ENCODE measurements around the gene SIN3A.
"Not testable (repeated sequence)": the region's sequence is repeated elsewhere in the genome, so short reads cannot be mapped to it uniquely, and the experiment has no call there.

Gene SIN3A

DNA sequence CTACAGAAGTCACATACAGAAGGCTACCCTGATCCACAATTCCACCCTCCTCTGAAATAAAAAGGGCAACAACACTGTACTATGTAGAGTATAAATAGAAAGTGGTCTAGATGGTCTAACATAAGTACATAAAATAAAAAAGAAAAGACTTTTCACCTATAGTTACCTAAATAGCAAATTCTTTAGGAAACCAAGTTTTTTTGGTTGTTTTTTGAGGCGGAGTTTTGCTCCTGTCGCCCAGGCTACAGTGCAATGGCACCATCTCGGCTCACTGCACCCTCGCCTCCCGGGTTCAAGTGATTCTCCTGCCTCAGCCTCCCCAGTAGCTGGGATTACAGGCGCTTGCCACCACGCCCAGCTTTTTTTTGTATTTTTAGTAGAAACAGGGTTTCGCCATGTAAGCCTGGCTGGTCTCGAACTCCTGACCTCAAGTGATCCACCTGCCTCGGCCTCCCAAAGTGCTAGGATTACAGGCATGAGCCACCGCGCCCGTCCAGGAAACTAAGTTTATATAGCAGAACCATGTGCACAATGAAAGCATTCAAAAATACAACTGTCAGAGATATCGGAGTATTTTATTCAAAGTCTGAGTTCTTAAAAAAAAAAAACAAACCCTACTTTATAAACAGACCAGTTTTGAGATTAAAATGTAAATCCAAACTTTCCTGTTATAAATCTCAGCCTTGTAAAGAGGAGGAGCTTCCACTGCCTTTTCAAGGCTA is 1.7 kb downstream of the SIN3A start:
- no peak for DNase-seq

DNA sequence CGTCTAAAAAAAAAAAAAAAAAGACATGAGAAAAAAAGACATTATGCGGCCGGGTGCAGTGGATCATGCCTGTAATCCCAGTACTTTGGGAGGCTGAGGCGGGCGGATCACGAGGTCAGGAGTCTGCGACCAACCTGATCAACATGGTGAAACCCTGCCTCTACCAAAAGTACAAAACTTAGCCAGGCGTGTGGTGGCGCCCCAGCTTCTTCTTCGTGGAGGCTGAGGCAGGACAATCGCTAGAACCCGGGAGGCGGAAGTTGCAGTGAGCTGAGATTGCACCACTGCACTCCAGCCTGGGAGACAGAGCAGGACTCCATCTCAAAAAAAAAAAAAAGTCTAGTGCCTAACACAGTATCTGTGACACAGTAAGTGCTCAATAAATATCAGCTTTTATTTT is 3.3 kb downstream of the SIN3A start:
- not testable (repeated sequence) for DNase-seq

DNA sequence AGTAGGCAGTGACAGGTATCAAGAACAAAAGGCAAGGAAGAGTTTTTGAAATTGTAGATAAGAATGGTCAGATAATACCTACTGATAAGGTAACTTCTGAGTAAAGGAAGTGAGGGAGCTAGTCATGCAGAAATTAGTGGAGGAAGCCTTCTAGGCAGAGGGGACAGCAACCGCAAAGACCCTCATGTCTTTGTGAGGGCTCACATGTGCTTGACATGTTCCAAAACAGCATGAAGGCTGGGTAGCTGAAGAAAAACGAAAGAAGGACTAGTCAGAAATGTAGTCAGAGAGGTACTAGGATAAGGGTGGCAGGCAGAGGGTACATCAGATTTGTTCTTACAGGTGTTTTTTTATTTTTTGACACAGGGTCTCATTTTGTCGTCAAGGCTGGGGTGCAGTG is 5.3 kb downstream of the SIN3A start:
- no peak for DNase-seq

DNA sequence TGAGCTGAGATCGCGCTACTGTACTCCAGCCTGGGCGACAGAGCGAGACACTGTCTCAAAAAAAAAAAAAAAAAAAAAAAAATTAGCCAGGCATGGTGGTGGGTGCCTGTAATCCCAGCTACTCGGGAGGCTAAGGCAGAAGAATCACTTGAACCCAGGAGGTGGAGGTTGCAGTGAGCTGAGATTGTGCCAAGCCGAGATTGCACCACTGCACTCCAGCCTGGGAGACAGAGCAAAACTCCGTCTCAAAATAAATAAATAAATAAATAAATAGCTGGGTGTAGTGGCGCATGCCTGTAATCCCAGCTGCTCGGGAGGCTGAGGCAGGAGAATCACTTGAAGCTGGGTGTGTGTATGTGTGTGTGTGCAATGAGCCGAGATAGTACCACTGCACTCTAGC is 6.2 kb downstream of the SIN3A start:
- DNase-seq, result not testable (repeated sequence)

DNA sequence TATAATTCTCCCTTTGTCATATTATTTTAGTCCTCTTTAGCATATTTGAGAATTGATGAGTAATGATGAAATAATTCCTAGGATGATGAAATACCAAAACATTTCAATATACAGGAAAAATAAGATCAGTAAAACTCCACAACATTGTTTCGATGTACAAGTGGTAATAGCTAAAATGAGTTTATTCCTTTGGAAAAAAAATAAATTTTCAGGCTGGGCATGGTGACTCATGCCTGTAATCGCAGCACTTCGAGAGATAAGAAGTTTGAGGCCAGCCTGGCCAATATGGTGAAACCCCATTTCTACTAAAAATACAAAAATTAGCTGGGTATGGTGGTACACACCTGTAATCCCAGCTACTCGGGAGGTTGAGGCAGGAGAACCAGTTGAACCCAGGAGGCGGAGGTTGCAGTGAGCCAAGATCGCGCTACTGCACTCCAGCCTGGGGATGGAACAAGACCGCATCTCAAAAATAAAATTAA is 7.5 kb downstream of the SIN3A start:
- not testable (repeated sequence) for DNase-seq

DNA sequence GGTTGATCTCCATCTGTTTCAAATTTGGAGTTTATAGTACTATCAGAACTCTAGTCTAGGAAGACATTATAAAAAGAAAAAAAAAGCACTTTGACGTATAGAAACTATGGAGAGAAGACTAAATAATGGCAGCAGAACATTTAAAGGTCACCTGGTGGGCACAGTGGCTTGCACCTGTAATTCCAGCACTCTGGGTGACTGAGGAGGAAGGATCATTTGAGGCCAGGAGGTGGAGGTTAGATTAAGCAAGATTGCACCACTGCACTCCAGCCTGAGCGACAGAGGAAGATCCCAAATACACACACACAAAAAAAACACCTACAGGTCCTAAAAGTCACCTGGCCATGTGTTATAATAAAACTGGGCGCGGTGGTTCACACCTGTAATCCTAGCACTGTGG is 13.8 kb downstream of the SIN3A start:
- no peak for DNase-seq

DNA sequence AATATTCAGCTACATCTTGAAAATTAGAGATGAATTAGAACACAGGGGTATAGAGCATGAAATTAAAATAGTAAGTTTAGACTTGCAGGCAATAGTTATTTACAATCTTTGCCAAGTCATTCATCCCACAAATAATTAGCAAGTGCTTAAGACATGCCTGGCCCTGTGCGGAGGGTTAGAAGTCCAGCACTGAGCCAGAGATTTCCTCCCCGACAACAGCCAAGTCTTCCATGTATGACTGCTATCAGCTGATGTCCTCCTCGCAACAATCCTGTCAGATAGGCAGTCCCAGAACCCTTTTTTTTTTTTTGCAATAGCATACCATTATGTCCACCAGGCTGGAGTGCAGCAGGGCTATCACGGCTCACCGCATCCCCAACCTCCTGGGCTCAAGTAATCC is 14.6 kb downstream of the SIN3A start:
- no peak for DNase-seq

DNA sequence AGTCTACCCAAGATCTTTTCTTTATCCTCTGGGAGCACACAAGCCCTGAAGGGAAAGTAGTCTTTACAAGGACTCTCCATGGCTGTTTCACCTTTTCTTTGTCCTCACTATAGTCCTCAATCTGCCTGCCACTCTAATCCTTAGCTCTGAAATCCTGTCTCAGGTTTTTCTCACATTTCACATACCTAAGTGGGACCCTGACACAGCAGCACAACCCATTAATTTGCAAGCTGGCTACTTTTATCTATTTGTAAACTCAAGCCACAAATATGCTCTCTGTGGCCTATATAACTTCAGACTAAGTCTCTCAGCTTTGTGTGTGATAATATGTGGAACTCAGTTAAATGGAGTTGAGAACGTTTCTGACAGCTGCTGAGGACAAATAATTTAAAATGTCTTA is 19.8 kb downstream of the SIN3A start:
- DNase-seq, result no peak

DNA sequence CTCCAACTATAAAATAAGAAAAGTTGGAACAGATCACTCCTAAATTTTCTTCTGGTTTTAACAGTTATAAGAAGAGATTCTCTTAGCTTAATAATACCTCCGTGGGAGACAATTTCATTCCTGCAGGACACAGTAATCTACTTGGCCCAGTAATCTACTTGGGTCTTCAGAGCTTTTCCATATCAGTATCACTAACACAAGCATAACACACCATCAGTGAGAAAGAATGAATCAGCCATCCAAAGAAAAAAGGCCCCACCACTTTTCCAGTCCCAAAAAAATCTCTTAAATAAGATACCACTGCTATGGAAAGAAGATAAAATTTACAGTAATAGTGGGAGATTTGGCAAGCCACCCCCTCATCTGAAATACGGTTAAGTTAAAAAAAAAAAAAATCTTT is 20.2 kb downstream of the SIN3A start:
- DNase-seq, result no peak

DNA sequence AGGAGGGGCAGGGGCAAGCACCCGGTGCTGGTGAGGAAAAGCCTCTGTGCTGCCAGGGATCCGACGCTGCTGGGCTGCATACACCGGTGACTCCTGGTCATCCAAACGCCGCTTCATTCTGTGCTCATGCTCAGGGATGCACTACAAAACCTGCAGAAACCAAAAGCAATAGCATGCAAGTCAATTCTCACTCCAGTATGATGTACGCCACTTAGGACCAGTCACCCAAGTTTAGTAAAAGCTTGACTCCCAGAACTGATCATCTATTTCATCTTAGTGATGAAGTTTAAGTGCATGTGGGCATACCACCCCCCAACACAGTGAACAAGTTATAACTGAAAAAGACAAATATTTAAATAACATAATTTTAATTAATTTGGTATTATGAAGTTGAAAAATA is 21.2 kb downstream of the SIN3A start:
- DNase-seq, result no peak

DNA sequence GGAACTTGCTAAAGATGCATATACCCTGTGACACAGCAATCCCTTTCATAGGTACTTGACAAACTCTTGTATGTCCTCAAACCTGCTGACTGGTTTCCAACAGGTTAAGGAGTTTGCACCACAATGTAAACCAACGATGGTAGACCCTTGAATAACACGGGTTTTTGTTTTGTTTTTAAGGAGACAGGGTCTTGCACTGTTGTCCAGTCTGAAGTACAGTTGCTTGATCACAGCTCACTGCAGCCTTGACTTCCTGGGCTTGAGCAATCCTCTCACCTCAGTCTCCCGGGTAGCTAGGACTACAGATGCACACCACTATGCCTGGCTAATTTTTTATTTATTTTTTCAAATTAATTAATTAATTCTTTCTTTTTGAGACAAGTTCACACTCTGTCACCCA is 23.3 kb downstream of the SIN3A start:
- no peak for DNase-seq

DNA sequence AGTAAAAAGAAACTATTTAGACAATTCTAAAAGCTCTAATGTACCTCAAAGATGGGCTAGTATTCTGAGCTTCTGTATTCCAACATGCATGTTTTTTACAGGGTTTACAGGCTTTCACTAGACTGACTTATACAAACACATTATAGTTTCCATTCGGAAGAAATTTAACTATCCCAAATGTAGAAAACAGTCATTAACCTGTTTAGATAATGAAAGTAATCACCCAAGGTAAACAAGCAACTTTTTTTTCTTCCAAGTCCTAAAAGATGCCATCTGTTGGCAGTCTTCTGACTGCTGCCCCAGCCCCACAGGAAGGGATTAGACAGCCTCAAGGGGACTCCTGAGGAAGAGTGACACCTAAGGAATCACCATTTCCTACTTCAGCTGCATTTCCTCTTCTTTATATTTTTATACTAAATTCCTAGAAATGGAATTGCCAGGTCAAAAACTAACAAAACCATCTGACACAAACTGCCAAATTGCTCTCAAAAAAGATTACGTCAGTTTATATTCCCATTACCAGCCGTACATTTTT is 25.5 kb downstream of the SIN3A start:
- no peak for DNase-seq

DNA sequence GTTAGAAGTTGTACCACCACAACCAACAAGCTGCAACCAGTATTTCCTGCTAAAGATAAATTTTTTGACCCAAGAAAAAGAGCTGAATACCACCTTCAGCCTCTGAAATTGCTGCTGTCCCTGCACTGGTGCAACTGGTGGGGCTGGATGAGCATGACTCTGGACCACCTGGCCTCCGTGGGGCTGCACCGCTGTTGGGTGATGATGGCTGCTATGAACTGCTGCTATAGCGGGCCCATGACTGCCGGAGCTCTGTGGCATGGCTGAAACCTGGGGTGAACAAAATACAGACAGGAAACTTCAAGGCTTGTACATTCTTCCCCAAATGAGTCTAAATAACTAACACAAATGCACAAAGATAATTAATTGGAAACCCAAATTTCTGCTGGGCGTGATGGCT is 28.9 kb downstream of the SIN3A start:
- no peak for DNase-seq

DNA sequence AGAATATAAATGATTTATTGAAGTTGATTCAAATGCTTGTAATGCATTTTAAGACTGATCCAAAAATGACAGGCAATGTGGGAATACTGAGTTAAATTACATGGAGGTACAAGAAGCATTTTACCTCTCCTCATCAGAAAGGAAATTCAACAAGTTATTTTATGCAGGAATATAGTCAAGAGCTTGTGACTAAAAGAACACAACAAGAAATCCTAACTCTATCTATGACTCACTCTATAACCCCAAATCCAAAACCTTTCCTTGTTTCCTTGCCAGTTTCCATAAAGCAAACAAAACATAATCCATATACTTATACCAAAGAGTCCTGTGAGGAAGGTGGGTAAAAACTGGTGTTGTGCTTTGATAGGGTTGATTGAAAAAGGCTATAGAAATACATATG is 30.8 kb downstream of the SIN3A start:
- DNase-seq, result no peak

DNA sequence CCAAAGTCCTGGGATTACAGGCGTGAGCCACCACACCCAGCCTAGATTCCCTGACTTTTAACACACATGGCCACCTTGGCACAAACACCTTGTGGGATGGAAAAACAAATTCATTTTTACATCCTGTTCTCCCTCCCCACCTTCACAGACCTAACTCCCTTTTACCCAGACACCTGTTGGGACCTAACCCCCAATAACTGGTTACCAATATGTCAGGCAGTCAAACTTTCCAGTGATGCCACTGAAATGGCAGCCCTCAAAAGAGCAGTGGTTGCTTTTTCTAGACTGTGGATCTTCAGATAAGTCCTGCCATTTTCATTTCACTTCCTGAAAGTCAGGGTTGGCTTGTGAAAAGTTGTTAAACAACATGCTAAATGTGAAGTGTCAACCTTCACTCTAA is 34.9 kb downstream of the SIN3A start:
- no peak for DNase-seq

DNA sequence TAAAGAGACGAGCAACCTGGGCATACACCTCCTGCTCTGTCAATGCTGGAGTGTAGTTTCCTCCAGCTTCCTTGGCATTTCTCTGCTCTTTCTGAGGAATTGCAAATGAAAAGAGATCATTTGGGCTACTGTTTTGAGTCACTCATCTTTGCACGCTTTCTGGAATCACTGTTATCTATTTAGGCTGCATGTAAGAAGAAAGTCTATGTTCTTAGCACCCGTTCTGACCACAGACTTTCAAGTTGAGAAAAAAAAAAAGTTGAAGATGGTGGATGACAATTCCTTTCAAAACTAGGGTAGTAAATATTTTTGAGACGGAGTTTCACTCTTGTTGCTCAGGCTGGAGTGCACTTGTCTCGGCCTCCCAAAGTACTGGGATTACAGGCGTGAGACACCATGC is 41.3 kb downstream of the SIN3A start:
- DNase-seq, result no peak

DNA sequence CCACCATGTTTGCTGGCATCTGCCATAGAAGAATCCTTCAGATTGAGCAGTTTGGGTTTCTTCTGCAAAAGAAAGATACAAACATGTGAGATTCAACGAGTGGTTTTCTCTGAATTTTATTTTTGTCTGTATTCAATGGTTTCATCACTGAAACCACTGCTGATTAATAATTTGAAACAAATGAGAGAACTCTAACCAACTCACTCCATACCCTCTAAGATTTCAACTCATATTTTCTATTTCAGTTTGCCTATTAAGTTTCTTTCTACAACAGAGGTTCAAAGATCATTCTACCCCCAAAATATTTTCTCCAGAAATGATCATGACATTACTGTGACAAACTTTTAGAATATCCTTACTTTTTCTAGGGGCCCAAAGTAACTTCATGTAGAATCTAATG is 44.4 kb downstream of the SIN3A start:
- no peak for DNase-seq

DNA sequence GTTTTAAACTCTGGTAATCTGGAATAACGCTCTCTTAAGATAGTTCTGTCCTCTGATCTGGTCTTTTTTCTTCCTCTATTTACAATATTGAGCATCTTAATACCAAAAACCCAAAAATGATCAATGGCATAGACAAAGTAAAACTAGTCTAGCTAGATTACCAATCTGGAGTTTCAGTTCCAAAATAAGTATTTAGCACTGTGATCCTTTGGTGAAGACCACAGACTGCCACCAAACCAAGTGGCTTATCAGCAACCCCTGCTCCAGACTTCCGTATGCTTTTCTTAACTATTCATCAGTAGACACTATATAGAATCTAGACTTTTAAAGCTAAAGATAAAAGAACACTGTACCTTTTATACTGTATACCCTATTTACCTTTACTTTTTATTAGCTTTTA is 47.6 kb downstream of the SIN3A start:
- DNase-seq, result no peak

DNA sequence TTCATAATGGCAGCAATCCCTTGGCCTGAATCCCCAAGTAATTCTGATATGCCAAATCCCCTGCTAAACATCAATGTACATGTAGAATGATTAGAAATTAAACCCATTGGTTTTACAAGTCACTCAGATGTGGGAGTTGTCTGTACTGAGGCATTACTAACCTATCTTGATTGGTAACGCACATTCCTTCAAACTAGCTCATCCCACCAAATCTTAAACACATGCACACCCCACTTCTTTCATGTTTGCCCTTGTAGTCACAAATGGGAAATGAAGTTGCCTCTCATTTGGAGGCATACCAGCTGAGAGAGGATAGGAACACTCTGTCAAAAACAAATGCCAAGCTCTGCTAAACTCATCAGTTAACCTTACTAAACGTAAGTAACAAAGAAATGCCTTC is 54.0 kb downstream of the SIN3A start:
- DNase-seq, result no peak

DNA sequence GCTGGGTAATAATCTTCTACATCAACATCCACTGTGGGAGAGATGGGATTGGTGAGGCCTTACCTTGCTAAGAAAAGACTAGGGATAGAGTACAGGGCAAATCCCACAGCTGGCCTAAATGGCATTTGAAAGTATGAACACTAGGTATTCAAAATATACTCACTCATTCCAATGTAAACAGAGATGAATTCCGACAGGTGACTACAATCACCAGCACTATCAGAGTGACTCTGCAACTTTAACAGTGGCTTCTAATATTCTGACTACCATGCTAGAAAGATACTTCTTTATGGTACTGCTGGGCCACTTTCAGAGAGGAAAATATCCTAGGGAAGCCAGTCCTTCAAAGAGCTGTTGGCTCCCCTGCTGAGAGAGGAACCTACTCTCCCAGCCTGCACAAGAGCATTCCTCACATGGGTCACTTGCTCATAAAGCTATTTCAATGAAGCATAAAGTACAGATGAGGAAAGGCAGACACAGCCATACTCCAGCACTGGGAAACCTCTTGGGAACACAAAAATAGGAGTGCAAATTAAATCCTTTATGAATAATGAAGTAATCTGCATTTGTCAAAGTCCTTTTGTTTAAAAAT is 61.6 kb downstream of the SIN3A start:
- no peak for DNase-seq

DNA sequence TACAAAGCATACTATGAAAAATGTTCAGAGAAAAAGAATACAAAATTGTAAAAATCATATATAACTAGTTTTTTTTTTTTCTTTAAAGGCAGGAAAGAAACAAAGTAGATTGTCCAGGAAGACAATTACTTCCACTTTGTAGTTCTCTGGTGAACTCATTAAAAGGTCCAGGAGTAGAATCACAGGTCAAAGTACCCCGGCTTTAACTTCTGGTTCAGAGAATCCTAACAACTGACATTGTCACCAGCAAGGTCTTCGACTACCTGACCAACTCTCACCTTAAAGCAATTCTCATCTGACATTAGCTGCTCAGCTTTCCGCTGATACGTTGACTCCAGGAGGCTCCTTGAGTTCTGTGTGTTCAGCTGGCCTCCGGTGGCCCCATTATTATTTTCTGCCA is 67.5 kb downstream of the SIN3A start:
- DNase-seq, result not testable (repeated sequence)

DNA sequence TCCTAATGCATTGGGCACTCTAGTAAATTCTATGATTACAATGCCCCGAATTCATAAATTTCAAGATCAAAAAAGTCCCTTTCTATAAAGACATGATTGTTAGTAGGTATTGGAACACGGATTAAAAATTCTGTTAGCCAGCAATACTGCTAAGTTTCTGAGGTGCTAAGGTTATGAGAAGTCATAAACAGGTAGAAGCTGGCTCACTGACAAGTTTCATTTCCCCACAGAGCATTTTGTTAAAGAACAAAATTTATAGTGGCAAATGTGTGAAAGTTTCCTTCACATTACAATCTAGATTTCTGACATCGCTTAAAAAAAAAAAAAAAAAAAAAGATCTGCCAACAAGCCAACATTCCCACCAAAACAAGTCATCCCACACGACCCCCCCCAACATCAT is 70.7 kb downstream of the SIN3A start:
- DNase-seq, result no peak

DNA sequence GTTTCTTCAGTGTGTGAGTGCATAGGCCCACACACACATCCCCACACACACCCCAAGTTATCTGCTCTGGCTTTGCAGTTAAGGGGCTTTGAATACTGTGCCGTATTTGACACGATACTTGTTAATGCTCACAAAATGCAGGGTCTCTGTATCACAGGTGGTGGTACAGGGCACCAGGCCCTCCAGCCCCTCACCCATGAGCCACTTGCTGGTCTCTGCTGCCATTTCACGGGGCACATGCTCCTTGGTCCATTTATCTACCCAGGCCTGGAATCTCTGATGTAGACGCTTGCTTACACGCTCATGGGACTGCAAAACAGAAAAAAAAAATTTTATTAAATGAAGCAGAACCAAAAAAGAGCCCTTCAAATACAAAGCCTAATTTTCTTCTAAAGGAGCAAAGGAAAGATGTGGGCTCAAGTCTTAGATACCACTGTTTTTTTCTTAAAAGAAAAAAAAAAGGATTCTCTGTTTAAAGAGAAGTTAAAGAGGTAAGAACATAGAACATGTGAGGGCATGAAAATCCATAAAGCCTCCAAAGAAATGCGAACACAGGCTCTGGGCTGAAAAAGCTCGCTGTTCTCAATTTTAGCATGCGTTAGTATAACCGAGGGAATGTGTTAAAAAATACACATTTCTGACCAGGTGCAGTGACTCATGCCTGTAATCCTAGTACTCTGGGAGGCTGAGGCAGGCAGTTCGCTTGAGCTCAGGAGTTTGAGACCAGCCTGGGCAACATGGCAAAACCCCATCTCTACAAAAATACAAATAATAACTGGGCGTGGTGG is 79.4 kb downstream of the SIN3A start:
- no peak for DNase-seq

DNA sequence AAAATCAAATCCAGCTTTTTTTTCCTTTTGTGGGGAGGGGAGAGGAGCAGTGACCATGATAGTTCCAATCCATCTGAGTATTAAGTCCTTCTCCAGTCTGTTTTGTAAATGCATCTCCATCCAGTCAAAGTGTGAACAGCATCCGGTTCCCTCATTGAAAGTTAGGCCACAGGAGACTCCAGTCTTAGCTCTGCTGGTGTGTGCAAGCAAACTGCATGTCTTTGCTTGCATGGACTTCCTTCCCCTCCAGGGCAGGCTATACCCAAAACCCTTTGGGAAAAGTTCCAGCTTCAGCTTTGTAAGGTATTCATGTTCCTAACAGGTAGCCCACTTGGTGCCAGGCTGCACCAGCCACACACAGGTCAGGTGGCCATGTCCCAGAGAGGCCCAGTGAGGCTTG is 80.0 kb downstream of the SIN3A start:
- no peak for DNase-seq

All from NCI-H1048 (cell line).